Bladder microvascular endothelial cell (primary cell): ENCODE measurements around the gene EXOC8. TPM values are rescaled to one million over a fixed set of nuclear protein-coding genes. Genes with fewer than 3 reads are reported as not detected.

ENCODE experiments used
- total RNA-seq: library from RNA; depleted of rRNA; stranded (reverse); fragments of >200 nt; gene quantifications from 2 replicates; pipeline ENCODE4 v1.2.3, GENCODE V29; 2014

Gene EXOC8, protein sequence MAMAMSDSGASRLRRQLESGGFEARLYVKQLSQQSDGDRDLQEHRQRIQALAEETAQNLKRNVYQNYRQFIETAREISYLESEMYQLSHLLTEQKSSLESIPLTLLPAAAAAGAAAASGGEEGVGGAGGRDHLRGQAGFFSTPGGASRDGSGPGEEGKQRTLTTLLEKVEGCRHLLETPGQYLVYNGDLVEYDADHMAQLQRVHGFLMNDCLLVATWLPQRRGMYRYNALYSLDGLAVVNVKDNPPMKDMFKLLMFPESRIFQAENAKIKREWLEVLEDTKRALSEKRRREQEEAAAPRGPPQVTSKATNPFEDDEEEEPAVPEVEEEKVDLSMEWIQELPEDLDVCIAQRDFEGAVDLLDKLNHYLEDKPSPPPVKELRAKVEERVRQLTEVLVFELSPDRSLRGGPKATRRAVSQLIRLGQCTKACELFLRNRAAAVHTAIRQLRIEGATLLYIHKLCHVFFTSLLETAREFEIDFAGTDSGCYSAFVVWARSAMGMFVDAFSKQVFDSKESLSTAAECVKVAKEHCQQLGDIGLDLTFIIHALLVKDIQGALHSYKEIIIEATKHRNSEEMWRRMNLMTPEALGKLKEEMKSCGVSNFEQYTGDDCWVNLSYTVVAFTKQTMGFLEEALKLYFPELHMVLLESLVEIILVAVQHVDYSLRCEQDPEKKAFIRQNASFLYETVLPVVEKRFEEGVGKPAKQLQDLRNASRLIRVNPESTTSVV
- 15.4 and 27.9 TPM in 2 replicates for total RNA-seq

DNA sequence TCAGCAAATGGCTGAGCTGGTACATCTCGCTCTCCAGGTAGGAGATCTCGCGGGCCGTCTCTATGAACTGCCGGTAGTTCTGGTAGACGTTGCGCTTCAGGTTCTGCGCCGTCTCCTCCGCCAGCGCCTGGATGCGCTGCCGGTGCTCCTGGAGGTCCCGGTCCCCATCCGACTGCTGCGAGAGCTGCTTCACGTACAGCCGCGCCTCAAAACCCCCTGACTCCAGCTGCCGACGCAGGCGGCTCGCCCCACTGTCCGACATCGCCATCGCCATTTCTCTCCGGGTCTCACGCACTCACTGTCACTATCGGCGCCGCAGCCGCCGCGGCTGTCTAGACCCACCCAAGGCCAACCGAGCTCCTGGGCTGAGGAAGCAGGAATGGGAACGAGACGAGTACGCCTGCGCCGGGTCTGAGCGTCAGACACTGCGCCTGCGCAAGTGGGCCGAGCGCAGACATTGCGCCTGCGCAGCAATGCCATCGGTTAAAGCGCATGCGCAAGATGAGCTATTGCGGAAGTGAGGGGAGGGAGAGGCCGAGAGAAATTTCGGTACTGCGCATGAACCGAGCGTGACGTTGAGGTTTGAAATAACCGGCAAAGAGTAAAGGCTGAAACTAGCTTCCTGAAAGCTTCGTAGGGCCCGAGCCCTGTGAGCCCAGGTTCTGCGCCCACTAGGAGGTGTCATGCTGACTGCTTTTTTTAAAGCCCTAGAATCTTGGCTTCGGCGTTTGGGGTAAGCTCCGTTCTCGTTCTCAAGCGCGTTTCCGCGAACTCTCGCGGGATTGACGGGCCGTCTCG, at the start of gene EXOC8:
Gene EXOC8 (minus strand): TSS at position 381 of the 798 bp plus-strand sequence. CDS start 107 bp downstream, at position 274.

DNA sequence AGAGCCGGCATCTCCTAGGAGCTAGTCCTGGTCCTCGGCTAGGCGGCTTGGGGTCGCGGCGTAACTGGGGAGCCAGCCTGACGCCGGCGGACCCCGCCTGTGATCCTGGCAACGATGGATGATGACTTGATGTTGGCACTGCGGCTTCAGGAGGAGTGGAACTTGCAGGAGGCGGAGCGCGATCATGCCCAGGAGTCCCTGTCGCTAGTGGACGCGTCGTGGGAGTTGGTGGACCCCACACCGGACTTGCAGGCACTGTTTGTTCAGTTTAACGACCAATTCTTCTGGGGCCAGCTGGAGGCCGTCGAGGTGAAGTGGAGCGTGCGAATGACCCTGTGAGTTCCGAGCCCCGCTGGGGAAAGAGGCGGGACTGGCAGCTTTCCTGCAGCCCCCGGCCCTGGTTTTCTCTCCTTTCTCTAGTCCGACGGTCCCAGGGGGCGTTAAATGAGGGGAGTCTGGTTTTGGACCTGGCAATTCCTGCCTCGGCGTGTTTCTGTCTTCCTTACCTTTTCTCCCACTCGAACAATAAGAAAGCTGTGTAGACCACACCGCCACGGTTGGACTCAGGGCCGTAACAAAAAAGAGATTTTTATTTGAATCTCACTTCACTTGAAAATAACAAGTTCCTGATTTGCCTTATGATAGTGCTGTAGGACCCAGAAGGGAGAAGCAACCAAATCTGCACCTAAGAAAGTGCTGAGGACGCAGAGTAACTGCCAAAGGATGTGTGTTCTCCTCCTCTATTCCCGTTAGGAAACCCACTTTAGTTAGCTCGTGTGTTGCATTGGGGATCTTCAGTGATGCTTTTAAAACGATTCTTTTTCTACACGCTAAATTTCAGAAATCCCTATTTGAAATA, 847 bp upstream of the EXOC8 start, which contains the start of gene SPRTN:
Gene SPRTN (plus strand): TSS at position 24 of the 859 bp plus-strand sequence. CDS start 91 bp downstream, at position 115.

Other genes with a start within 250 kb of the EXOC8 start
- not detected in 2 replicates for gene TRIM67, start 175.8 kb downstream of the EXOC8 start, total RNA-seq
- gene GNPAT, start 96.6 kb downstream of the EXOC8 start, total RNA-seq, result 40.0 and 52.5 TPM in 2 replicates
- gene SPRTN, start 441 bp upstream of the EXOC8 start, total RNA-seq, result 14.1 and 22.3 TPM in 2 replicates
- 116 and 138 TPM in 2 replicates for gene EGLN1, start 84.4 kb upstream of the EXOC8 start, total RNA-seq
- gene TSNAX, start 190.8 kb upstream of the EXOC8 start, total RNA-seq, result 31.2 and 31.3 TPM in 2 replicates